GM23248 (cell line): ENCODE measurements around the gene ELMO3.

ENCODE experiments used
- EZH2 ChIP-seq: fragments of 200-600 bp; sonication (generic); IDR thresholded peaks from 2 replicates; pipeline ENCODE4 v1.6.1; 2018; ENCODE audit warnings: antibody characterized with exemption, mild to moderate bottlenecking; ENCODE audit not compliant: insufficient read depth, poor library complexity, severe bottlenecking
- EZH2phosphoT487 ChIP-seq: fragments of 200-600 bp; sonication (generic); IDR thresholded peaks from 2 replicates; pipeline ENCODE4 v1.6.1; 2018; ENCODE audit warnings: antibody characterized with exemption, moderate library complexity, mild to moderate bottlenecking, low read depth; ENCODE audit not compliant: insufficient read depth

DNA sequence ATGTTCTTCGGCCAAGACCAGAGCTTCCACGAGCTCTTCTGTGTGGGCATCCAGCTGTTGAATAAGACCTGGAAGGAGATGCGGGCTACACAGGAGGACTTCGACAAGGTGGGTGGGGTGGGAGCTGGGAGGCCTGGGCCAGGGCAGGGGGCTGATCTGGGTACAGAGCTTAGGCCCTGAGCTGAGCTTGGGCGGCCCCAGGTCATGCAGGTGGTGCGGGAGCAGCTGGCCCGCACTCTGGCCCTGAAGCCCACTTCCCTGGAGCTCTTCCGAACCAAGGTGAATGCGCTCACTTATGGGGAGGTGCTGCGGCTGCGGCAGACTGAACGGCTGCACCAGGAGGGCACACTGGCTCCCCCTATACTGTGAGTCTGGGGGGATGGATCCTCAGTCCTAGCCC, 3.5 kb downstream of the ELMO3 start:
- TF ChIP-seq EZH2 (no peak), EZH2phosphoT487 (no peak)
